Hepatocyte (in vitro differentiated cells): ENCODE results near the gene NR1I2.

ENCODE experiments used
- CTCF ChIP-seq: fragments of 200-600 bp; sonication (generic); IDR thresholded peaks from 2 replicates; pipeline ENCODE4 v1.5.1; 2016; ENCODE audit warnings: antibody characterized with exemption, mild to moderate bottlenecking; ENCODE audit not compliant: poor library complexity
- EZH2 ChIP-seq: fragments of 200-600 bp; sonication (generic); IDR thresholded peaks from 2 replicates; pipeline ENCODE4 v1.6.1; 2016; ENCODE audit warnings: antibody characterized with exemption, mild to moderate bottlenecking, borderline replicate concordance
- EZH2phosphoT487 ChIP-seq: fragments of 200-600 bp; sonication (generic); IDR thresholded peaks from one replicate; pipeline ENCODE4 v1.6.1; 2018; ENCODE audit warnings: antibody characterized with exemption, mild to moderate bottlenecking, low read depth, moderate library complexity; ENCODE audit not compliant: unreplicated experiment, severe bottlenecking

- TF ChIP-seq CTCF (no peak), EZH2 (no peak), EZH2phosphoT487 (no peak)
Measured at GRCh38 chr3:119817071-119817470, 35.2 kb downstream of the NR1I2 start.
